ENCODE data around the gene UPF2.

UPF2 gene

DNA sequence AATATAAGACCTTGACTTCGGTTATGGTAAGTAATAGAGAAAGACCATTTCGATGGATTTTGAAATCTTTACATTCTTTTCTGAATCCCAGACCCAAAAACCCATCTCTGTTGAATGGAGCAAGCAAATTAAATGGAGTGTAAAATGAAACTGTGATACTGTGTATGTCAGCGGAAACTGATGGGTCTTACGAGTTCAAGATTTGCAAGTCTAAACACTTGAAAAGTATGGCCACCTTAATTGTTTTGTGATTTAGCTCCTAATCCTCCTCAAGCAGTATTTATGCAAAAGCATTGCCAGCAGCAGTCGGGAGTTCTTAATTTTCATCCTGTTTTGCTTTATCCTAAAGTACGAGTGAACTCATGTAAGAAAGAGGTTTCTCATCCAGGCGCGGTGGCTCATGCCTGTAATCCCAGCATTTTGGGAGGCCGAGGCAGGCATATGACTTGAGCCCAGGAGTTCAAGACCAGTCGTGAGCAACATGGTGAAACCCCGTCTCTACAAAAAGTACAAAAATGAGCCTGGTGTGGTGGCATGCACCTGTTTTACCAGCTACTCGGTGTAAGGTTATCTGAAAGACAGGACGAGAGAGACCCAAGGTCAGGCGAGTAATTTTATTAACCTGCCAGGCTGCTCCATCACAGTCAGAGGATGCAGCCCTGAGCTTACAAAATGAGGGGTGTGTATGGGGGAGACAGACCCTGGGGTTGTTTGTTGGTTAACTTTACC, 20.3 kb upstream of the UPF2 start:
- FAIRE-seq = no peak
- DNase-seq (ENCODE audit: insufficient read length) = no peak
- TF ChIP-seq POLR2A (IDR thresholded peaks at IDR 0.05; ENCODE audit: low read depth, low read length) = no peak
- no peak for TF ChIP-seq TAF1 (IDR thresholded peaks at IDR 0.05; ENCODE audit: borderline replicate concordance, low read depth, low read length)
- no peak for TF ChIP-seq POLR2AphosphoS5 (IDR thresholded peaks at IDR 0.05; ENCODE audit: low read depth, low read length)

DNA sequence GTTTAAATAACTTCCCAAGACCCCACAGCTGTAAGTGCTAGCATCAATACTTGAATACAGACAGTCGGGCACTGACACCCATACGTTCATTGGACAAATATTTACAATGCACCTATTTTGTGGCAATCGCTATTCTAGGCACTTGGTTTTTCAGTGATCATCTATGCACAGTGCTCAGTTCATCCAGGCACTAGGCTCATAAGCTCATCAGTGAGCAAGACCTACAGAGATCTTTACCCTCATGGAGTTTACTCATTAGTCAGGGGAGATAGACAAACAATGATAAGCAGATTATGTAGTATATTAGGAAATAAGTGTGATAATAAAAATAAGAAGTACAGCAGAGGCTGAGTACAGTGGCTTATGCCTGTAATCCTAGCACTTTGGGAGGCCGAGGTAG, 18.5 kb upstream of the UPF2 start:
- no peak for TF ChIP-seq POLR2AphosphoS5 (IDR thresholded peaks at IDR 0.05; ENCODE audit: low read depth, low read length)
- no peak for DNase-seq (ENCODE audit: insufficient read length)
- FAIRE-seq = no peak

DNA sequence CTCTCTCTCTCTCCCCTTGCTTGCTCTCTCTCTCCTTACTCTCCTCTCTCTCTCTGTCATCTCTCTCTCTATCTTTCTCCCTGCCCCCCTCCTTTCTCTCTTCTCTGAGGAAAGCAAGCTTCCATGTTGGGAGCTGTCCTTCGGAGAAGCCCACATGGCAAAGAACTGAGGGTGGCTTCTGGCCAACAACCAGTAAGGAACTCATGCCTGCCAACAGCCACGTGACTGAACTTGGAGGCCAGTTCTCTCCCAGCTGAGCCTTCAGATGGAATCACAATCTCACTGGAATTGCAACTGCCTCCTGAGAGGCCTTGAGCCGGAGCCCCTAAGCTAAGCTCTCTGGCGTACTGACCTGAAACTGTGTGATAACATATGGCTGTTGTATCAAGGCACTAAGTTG, 14.1 kb upstream of the UPF2 start:
- no peak for FAIRE-seq
- DNase-seq (ENCODE audit: insufficient read length) = no peak
- TF ChIP-seq POLR2A (IDR thresholded peaks at IDR 0.05; ENCODE audit: low read depth, low read length) (no peak), POLR2AphosphoS5 (IDR thresholded peaks at IDR 0.05; ENCODE audit: low read depth, low read length) (no peak), TAF1 (IDR thresholded peaks at IDR 0.05; ENCODE audit: borderline replicate concordance, low read depth, low read length) (no peak)

DNA sequence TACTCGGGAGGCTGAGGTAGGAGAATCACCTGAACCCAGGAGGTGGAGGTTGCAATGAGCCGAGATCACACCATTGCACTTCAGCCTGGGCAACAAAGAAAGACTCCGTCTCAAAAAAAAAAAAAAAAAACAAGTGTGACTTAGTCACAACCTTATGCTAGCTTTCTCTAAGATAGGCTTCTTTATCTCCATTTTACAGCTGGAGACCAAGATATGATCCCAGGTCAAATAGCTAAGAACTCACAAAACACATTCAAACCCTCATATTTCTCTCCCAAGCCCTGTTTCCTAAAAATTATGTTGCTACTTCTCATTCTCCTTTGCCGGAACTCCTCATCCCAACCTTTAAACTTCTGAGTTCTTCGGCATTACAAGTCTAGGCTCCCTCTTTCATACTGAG, 13.1 kb upstream of the UPF2 start:
- no peak for TF ChIP-seq TAF1 (IDR thresholded peaks at IDR 0.05; ENCODE audit: borderline replicate concordance, low read depth, low read length)
- TF ChIP-seq POLR2AphosphoS5 (IDR thresholded peaks at IDR 0.05; ENCODE audit: low read depth, low read length) = no peak
- TF ChIP-seq POLR2A (IDR thresholded peaks at IDR 0.05; ENCODE audit: low read depth, low read length) = no peak
- FAIRE-seq (no peak), DNase-seq (ENCODE audit: insufficient read length) (no peak)

DNA sequence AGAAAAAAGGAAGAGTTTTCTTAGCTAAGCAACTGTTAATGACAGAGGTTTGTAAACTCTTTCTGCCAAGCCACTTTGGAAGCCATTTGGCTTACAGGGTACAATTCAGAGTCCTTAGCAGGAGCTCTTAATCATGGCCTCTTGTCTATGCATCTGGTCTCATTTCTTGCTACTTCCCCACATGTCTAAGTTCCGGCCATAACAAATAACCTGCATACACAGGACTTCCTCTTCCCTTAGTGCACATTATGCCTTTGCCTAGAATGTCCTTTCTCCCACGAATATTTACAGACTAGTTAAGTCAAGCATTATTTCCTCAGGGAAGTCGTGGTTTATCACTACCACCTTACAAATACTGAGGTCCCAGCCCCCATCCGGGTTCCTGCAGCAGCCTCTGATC, 8.6 kb upstream of the UPF2 start:
- DNase-seq (ENCODE audit: insufficient read length) = no peak
- no peak for FAIRE-seq
- TF ChIP-seq POLR2A (IDR thresholded peaks at IDR 0.05; ENCODE audit: low read depth, low read length) = no peak

DNA sequence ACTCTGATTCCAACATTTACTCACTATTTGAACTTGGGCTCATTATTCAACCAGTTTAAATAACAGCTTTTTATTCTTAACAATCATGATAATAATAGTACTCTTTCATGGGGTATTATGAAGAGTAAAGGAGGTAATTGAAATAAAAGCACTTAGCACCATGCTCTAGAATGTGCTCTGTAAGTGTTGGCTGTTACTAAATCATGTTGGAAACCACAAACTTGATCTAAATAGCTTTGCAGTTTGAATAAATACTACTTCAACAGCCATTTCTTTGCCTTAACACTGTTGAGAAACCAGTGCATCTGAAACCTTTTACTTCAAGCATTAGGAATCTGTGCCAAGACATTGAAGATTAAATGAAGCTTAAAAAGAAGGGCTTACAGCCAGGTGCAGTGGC, 7.9 kb upstream of the UPF2 start:
- no peak for FAIRE-seq
- TF ChIP-seq POLR2AphosphoS5 (IDR thresholded peaks at IDR 0.05; ENCODE audit: low read depth, low read length) (no peak), TAF1 (IDR thresholded peaks at IDR 0.05; ENCODE audit: borderline replicate concordance, low read depth, low read length) (no peak)
- no peak for DNase-seq (ENCODE audit: insufficient read length)

DNA sequence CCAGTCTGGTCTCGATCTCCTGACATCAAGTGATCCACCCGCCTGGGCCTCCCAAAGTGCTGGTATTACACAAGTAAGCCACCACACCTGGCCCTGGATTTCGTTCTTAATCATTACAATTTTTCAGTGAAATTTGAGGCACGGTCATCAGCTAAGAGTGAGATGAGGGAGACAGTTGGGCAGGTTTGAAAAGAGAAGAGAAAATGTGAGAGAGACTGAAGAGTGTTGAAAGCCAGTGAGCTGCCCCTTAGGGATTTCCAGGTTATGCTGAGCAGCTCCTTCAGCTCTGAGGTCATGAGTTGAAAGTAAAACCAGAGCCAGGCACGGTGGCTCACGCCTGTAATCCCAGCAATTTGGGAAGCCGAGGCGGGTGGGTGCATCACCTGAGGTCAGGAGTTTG, 5.9 kb upstream of the UPF2 start:
- peak; percentile 54 for FAIRE-seq
- no peak for TF ChIP-seq POLR2A (IDR thresholded peaks at IDR 0.05; ENCODE audit: low read depth, low read length)
- no peak for TF ChIP-seq POLR2AphosphoS5 (IDR thresholded peaks at IDR 0.05; ENCODE audit: low read depth, low read length)
- no peak for DNase-seq (ENCODE audit: insufficient read length)

DNA sequence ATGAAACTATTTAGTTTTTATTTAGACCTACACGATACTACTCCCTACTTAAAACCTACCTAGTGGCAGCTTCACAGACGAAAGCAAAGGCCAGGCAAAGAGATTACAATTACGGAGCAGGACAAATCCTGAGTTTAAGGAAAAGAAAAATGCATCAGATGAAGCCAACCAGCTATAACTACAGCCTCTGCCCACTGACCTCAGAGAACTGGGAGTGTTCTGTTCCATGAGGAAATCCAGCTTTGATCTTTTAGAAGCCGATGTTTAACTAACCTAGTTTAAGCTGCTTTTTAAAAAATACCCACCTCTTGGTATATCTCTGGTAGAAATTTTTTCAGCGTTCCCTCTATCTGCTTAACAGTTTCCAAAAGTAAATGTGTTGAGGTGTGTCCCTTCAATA, 3.0 kb upstream of the UPF2 start:
- DNase-seq (ENCODE audit: insufficient read length) (no peak), FAIRE-seq (no peak)
- no peak for TF ChIP-seq POLR2AphosphoS5 (IDR thresholded peaks at IDR 0.05; ENCODE audit: low read depth, low read length)
- no peak for TF ChIP-seq TAF1 (IDR thresholded peaks at IDR 0.05; ENCODE audit: borderline replicate concordance, low read depth, low read length)
- TF ChIP-seq POLR2A (IDR thresholded peaks at IDR 0.05; ENCODE audit: low read depth, low read length) = no peak

DNA sequence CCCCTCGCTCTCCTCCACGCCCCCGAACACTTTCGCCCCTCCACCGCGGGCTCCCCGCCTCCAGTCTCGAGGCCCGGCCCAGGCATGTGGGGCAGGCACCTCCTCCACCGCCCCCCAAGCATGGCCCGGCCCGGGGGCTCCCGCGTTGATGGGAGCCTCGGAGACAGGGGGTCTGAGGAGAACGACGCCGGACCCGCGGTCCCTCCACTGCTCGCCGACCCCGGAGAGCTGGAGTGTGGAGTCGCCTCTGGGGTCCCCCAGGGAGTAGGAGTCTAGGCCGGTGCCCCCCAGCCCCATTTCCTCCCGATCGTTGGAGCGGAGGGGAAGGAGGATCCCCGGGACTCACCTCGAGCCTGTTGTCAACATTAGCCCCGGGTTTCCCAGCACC, 206 bp downstream of the UPF2 start:
- FAIRE-seq (no peak), DNase-seq (ENCODE audit: insufficient read length) (no peak)
- TF ChIP-seq POLR2AphosphoS5 (IDR thresholded peaks at IDR 0.05; ENCODE audit: low read depth, low read length) (0 out of 2 replicates have a peak, but pooled peaks have one; percentile 5), TAF1 (IDR thresholded peaks at IDR 0.05; ENCODE audit: borderline replicate concordance, low read depth, low read length) (no peak), POLR2A (IDR thresholded peaks at IDR 0.05; ENCODE audit: low read depth, low read length) (peak; percentile 41; the same call in 1 of the 2 replicates)

DNA sequence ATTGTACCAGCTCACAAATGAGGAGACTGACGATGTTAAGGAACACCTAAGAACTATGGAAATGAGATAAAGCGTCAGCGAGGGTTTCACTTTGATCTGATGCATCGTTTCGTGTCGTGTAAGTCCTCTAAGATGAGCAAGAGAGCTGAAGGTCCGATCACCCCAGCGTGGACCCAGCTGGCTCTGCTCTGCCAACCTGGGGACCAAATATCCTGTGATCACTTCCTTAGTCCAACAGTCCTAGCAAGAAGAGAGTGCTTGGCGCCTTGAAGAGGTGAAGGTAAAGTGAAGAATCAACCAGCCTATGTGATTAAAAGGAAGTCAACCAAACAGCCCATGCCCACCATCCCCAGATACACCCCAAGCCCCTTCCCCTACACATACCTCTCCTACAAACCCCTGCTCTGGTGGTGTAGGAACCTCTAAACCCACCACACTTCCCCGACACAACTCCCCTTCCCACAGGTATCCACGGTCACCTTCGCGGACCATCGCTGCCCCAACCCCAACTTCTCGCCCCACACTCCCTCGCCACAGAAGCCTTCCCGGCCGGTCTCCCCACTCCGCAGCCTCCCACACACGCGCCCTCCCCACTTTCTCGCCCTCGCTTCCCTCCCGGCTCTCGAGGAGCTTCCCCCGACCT, 722 bp downstream of the UPF2 start:
- TF ChIP-seq POLR2A (IDR thresholded peaks at IDR 0.05; ENCODE audit: low read depth, low read length) = peak; percentile 66; the same call in 1 of the 2 replicates
- TF ChIP-seq POLR2AphosphoS5 (IDR thresholded peaks at IDR 0.05; ENCODE audit: low read depth, low read length) = peak; percentile 82; the same call in 1 of the 2 replicates
- 0 out of 2 replicates have a peak, but pooled peaks have one; percentile 29 for TF ChIP-seq TAF1 (IDR thresholded peaks at IDR 0.05; ENCODE audit: borderline replicate concordance, low read depth, low read length)
- peak; percentile 87 for FAIRE-seq
- no peak for DNase-seq (ENCODE audit: insufficient read length)

DNA sequence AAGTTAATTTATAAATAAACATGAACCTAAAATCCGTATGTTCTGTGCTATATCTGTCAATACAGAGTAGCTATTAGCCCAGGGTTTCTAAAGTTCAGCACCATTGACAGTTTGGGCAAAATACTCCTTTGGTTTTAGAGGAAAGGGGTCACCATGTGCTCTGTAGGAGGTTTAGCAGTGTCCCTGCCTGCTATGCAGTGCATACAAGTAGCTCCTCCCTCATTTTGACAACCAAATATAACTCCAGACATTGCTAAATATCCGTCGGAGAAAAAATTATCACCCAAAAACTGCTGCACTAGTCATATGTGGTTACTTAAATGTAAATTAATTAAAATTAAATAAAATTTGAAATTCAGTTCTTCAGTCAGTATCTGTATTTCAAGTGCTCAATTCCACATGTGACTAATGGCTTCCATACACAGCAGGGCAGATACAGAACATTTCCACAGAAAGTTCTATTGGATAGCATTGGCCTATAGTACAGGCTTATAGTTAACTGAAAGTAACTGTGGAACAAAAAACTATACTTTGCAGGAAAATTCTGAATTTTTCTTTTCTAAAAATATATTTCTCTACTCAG, 6.4 kb downstream of the UPF2 start:
- DNase-seq (ENCODE audit: insufficient read length) = no peak
- no peak for TF ChIP-seq POLR2AphosphoS5 (IDR thresholded peaks at IDR 0.05; ENCODE audit: low read depth, low read length)
- no peak for FAIRE-seq

DNA sequence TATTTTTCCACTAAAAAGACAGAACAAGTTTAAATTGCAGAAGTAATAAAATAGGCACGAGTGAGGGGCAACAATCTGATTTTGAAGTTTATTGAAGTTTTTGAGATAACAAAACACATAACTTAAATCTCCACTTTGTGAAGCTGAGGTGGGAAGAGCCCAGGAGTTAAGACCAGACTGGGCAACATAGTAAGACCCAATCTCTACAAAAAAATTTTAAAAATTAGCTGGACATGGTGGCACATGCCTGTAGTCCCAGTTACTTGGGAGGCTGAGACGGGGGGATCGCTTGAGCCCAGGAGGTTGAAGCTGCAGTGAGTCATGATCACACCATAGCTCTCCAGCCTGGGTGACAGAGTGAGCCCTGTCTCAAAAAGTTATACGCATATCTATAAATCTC, 11.2 kb downstream of the UPF2 start:
- FAIRE-seq (no peak), DNase-seq (ENCODE audit: insufficient read length) (no peak)
- TF ChIP-seq TAF1 (IDR thresholded peaks at IDR 0.05; ENCODE audit: borderline replicate concordance, low read depth, low read length) (no peak), POLR2AphosphoS5 (IDR thresholded peaks at IDR 0.05; ENCODE audit: low read depth, low read length) (no peak), POLR2A (IDR thresholded peaks at IDR 0.05; ENCODE audit: low read depth, low read length) (no peak)

Measured in GM12892 (cell line).